Adrenal gland (tissue), 12 donors: ENCODE data around the gene SLC30A3. TPM values are rescaled to one million over a fixed set of nuclear protein-coding genes. Genes with fewer than 3 reads are reported as not detected.

Experiments
- DNase-seq, 7 donors: peaks; one replicate each; pipeline ENCODE4 v3.0.0-alpha.2; 2019 to 2020
- H3K27ac ChIP-seq, 5 donors: fragments of 200-600 bp; sonication (generic) in 4 of 5; 1 replicate in 3 of 5; 2 replicates in 2 of 5; pipeline versions ENCODE4 v1.5.1 to v1.8.0; 2016 to 2020; ENCODE audit warnings: mild to moderate bottlenecking in 1 of 5
- H3K27me3 ChIP-seq: fragments of 200-600 bp; 2 replicates; pipeline ENCODE4 v1.8.0; 2021
- H3K36me3 ChIP-seq, 2 donors: fragments of 200-600 bp; replicated peaks in 1 of 2; 1 replicate in 1 of 2; 2 replicates in 1 of 2; pipeline versions ENCODE4 v1.5.1 to v1.8.0; 2018 to 2022
- H3K4me1 ChIP-seq, 2 donors: fragments of 200-600 bp; replicated peaks in 1 of 2; 1 replicate in 1 of 2; 2 replicates in 1 of 2; pipeline versions ENCODE4 v1.5.1 to v1.8.0; 2018 to 2021
- H3K4me3 ChIP-seq, 4 donors: fragments of 200-600 bp; sonication (generic) in 3 of 4; one replicate each; pipeline ENCODE4 v1.5.1; 2016 to 2018
- H3K9me3 ChIP-seq, 3 donors: fragments of 200-600 bp; sonication (generic) in 1 of 3; replicated peaks in 1 of 3; 1 replicate in 2 of 3; 2 replicates in 1 of 3; pipeline versions ENCODE4 v1.5.1 to v1.8.0; 2016 to 2021
- CTCF ChIP-seq, 6 experiments: fragments of 450-650 bp in 4 of 6; fragments of 200-600 bp in 2 of 6; sonication (generic) in 1 of 6; IDR thresholded peaks; 1 replicate in 5 of 6; 2 replicates in 1 of 6; pipeline versions ENCODE4 v1.5.1 to v1.8.0; 2016 to 2021; ENCODE audit warnings: antibody characterized with exemption in 6 of 6, mild to moderate bottlenecking in 2 of 6, moderate library complexity in 1 of 6
- POLR2A ChIP-seq, 2 donors: fragments of 450-650 bp; IDR thresholded peaks; one replicate each; pipeline ENCODE4 v1.6.1; 2017; ENCODE audit warnings: antibody characterized with exemption in 2 of 2, mild to moderate bottlenecking in 2 of 2, moderate library complexity in 1 of 2
- WGBS, 4 donors: extraction: QIAGEN DNeasy Blood & Tissue Kit in 2 of 4; methylation state at CpG; one replicate each; pipeline versions ENCODE4 v1.1.5 to v1.1.7; 2013 to 2017; 5-methylcytosine and 5-hydroxymethylcytosine counted together
- intact Hi-C, 2 donors: fragments of 100-400 bp; cut with DNase I; formaldehyde crosslinking; loops; one replicate each; pipeline versions ENCODE4 v1.14.1 to v1.15.0; 2022 to 2023
- polyA plus RNA-seq, 3 donors: library from polyadenylated mRNA; stranded (reverse); fragments of 200-250 nt in 2 of 3; fragments of 350-450 nt in 1 of 3; fragmentation: Illumina TruSeq in 1 of 3; extraction: RNeasy Lipid Tissue Mini Kit (QIAGEN cat#74804) in 1 of 3; gene quantifications; one replicate each; pipeline ENCODE4 v1.2.3, GENCODE V29; 2013 to 2014
- total RNA-seq, 9 donors: library from RNA; depleted of rRNA in 4 of 9; stranded (reverse); fragments of >200 nt in 4 of 9; fragments of 120-200 nt in 1 of 9; fragmentation: NEBNext Ultra II Directional in 1 of 9; extraction: Animal tissue kit (Norgen Biotek cat#: 25700) in 1 of 9; gene quantifications; one replicate each; pipeline versions ENCODE4 v1.1.0 to v1.2.4, GENCODE V29; 2013 to 2023
- donor health status: healthy with polysubstance abuse.
- donor health status: Bipolar disorder and iron deficiency.
- donor health status: DM: yes; HTN: yes; CAD: no.
- donor health status: DM: no; HTN: no; CAD: no.
- donor health status: DM: no; HTN: no; CAD: no.
- donor health status: DM: yes; HTN: yes; CAD: no.

SLC30A3 gene
- total and polyA plus RNA-seq, 12 donors = 0.27 to 5.6 (median 1.9) TPM; not detected in 1

GRCh38 chr2:27308359-27308881 is 45.6 kb upstream of the SLC30A3 start, which contains the start of gene UCN:
UCN (minus strand) TSS chr2:27308445; CDS start chr2:27307895, 550 bp downstream.
- Histone ChIP-seq H3K4me3 (no peak within 1 kb of the TSS), H3K27ac (no peak within 1 kb of the TSS), H3K27me3 (peaks cover 19% of the 10 kb centered on the region), H3K9me3 (no peaks in the 10 kb centered on the region), H3K36me3 (peaks cover 0 to 6% of the 10 kb centered on the region in 2 donors), H3K4me1 (peaks cover 10 to 21% of the 10 kb centered on the region in 2 donors)
- 28 to 51% (median 29%) methylated on average over 7 to 25 of the region's 25 CpGs for WGBS, 4 donors
- TF ChIP-seq CTCF (IDR thresholded peaks at IDR 0.05) = no peak
- no peak for TF ChIP-seq POLR2A (IDR thresholded peaks at IDR 0.05)
- peak; percentile 60 to 77 (median 71) for DNase-seq
- intact Hi-C loops = loop anchor here in 1 of 2 donors (10.0 kb wide), 1 partner anchor 64 kb away; no protein-coding TSS in a partner anchor

- peak in 1 of 7 donors; percentile 29 for DNase-seq
- Histone ChIP-seq H3K36me3 (peaks cover 0 to 6% of the 10 kb centered on the region in 2 donors), H3K27ac (no peak overlapping the region), H3K4me1 (peaks cover 10 to 21% of the 10 kb centered on the region in 2 donors), H3K27me3 (peaks cover 19% of the 10 kb centered on the region), H3K9me3 (no peaks in the 10 kb centered on the region), H3K4me3 (no peak overlapping the region)
- 10 to 15% (median 13%) methylated on average over 26 to 75 of the region's 75 CpGs; no CpG with 5 or more reads in 1 of the 4 donors for WGBS, 4 donors
- TF ChIP-seq CTCF (IDR thresholded peaks at IDR 0.05) (no peak), POLR2A (IDR thresholded peaks at IDR 0.05) (no peak)
- intact Hi-C loops = loop anchor here in 1 of 2 donors (10.0 kb wide), 1 partner anchor 63 kb away; no protein-coding TSS in a partner anchor
Measured at GRCh38 chr2:27307545-27308358, 44.9 kb upstream of the SLC30A3 start.

- Histone ChIP-seq H3K9me3 (no peaks in the 10 kb centered on the region), H3K27me3 (peaks cover 19% of the 10 kb centered on the region), H3K4me3 (no peak overlapping the region), H3K36me3 (peaks cover 0 to 6% of the 10 kb centered on the region in 2 donors), H3K27ac (no peak overlapping the region), H3K4me1 (peaks cover 10 to 21% of the 10 kb centered on the region in 2 donors)
- 0 to 16% (median 9%) methylated on average over 2 to 14 of the region's 14 CpGs for WGBS, 4 donors
- TF ChIP-seq CTCF (IDR thresholded peaks at IDR 0.05) = no peak
- TF ChIP-seq POLR2A (IDR thresholded peaks at IDR 0.05) = no peak
- DNase-seq = no peak
- intact Hi-C loops = loop anchor here in 1 of 2 donors (10.0 kb wide), 1 partner anchor 62 kb away; no protein-coding TSS in a partner anchor
Measured at GRCh38 chr2:27307287-27307544, 44.4 kb upstream of the SLC30A3 start.

GRCh38 chr2:27306573-27307286 is 43.9 kb upstream of the SLC30A3 start:
- Histone ChIP-seq H3K27ac (no peak overlapping the region), H3K9me3 (no peaks in the 10 kb centered on the region), H3K36me3 (peaks cover 0 to 6% of the 10 kb centered on the region in 2 donors), H3K4me3 (no peak overlapping the region), H3K27me3 (peaks cover 19% of the 10 kb centered on the region), H3K4me1 (peaks cover 10 to 21% of the 10 kb centered on the region in 2 donors)
- TF ChIP-seq CTCF (IDR thresholded peaks at IDR 0.05) (no peak), POLR2A (IDR thresholded peaks at IDR 0.05) (no peak)
- WGBS, 4 donors = 3 to 14% (median 5%) methylated on average over 7 to 51 of the region's 51 CpGs
- no peak for DNase-seq
- intact Hi-C loops = loop anchor here in 1 of 2 donors (10.0 kb wide), 1 partner anchor 62 kb away; no protein-coding TSS in a partner anchor
